HL-60 (cell line): ENCODE data around the gene DEPDC1.
"Not testable (repeated sequence)": the region's sequence is repeated elsewhere in the genome, so short reads cannot be mapped to it uniquely, and the experiment has no call there.

Experiments used
- CTCF ChIP-seq: IDR thresholded peaks from one replicate; pipeline ENCODE4 v1.5.1; 2011; ENCODE audit warnings: low read length, control low read depth, inconsistent platforms; ENCODE audit not compliant: insufficient read depth
- GABPA ChIP-seq: IDR thresholded peaks from 2 replicates; pipeline ENCODE4 v1.6.1; 2012; ENCODE audit warnings: low read depth
- POLR2AphosphoS5 ChIP-seq: IDR thresholded peaks from 2 replicates; pipeline ENCODE4 v1.6.1; 2012; ENCODE audit warnings: low read depth
- REST ChIP-seq: IDR thresholded peaks from 2 replicates; pipeline ENCODE4 v1.6.1; 2012; ENCODE audit warnings: low read depth; ENCODE audit not compliant: insufficient replicate concordance
- SPI1 ChIP-seq: IDR thresholded peaks from 2 replicates; pipeline ENCODE4 v1.6.1; 2012; ENCODE audit warnings: low read depth, mild to moderate bottlenecking, borderline replicate concordance

GRCh38 chr1:68476626-68477025, 20.3 kb downstream of the DEPDC1 start:
- not testable (repeated sequence) for TF ChIP-seq SPI1, CTCF, GABPA, POLR2AphosphoS5, REST
